Subcutaneous abdominal adipose tissue (tissue), 5 donors: ENCODE measurements around the gene CNOT6L.

ENCODE experiments used
- H3K27ac ChIP-seq: one replicate; pipeline ENCODE4 v1.7.0; 2013; ENCODE audit warnings: low read depth, mild to moderate bottlenecking, inconsistent platforms, low read length, moderate library complexity
- H3K27me3 ChIP-seq, 5 donors: one replicate each; pipeline ENCODE4 v1.7.0; 2013; ENCODE audit warnings: low read length in 5 of 5, inconsistent platforms in 1 of 5; ENCODE audit not compliant: control insufficient read depth in 5 of 5, insufficient read depth in 4 of 5
- H3K36me3 ChIP-seq, 5 donors: one replicate each; pipeline ENCODE4 v1.7.0; 2013; ENCODE audit warnings: low read length in 5 of 5; ENCODE audit not compliant: control insufficient read depth in 5 of 5, insufficient read depth in 5 of 5
- H3K4me1 ChIP-seq, 5 donors: one replicate each; pipeline ENCODE4 v1.7.0; 2013; ENCODE audit warnings: low read length in 5 of 5, mild to moderate bottlenecking in 3 of 5, moderate library complexity in 1 of 5; ENCODE audit not compliant: control insufficient read depth in 5 of 5, insufficient read depth in 5 of 5
- H3K4me3 ChIP-seq, 5 donors: one replicate each; pipeline ENCODE4 v1.7.0; 2013; ENCODE audit warnings: low read length in 5 of 5, low read depth in 1 of 5
- H3K9ac ChIP-seq, 5 donors: one replicate each; pipeline ENCODE4 v1.7.0; 2013; ENCODE audit warnings: low read length in 5 of 5, mild to moderate bottlenecking in 4 of 5, moderate library complexity in 3 of 5
- H3K9me3 ChIP-seq, 5 donors: one replicate each; pipeline ENCODE4 v1.7.0; 2013; ENCODE audit warnings: low read length in 5 of 5; ENCODE audit not compliant: control insufficient read depth in 5 of 5
- donor health status: healthy.
- donor health status: healthy.
- donor health status: healthy.
- donor health status: healthy.
- donor health status: healthy.

The CNOT6L gene

GRCh38 chr4:77849278-77849965, 30.3 kb upstream of the CNOT6L start:
- Histone ChIP-seq H3K36me3 (no peaks in the 10 kb centered on the region), H3K9me3 (no peaks in the 10 kb centered on the region), H3K4me1 (peaks cover 0 to 14% (median 0%) of the 10 kb centered on the region in 5 donors), H3K9ac (no peak overlapping the region), H3K27ac (no peak overlapping the region), H3K27me3 (peaks cover 0 to 4% (median 0%) of the 10 kb centered on the region in 5 donors), H3K4me3 (no peak overlapping the region)

GRCh38 chr4:77848508-77848907, 29.3 kb upstream of the CNOT6L start:
- H3K4me1 ChIP-seq, result peaks cover 0 to 10% (median 0%) of the 10 kb centered on the region in 5 donors
- H3K27me3 ChIP-seq, result peaks cover 0 to 4% (median 0%) of the 10 kb centered on the region in 5 donors
- no peaks in the 10 kb centered on the region for H3K9me3 ChIP-seq
- H3K36me3 ChIP-seq, result no peaks in the 10 kb centered on the region
- H3K9ac ChIP-seq, result no peak overlapping the region
- H3K27ac ChIP-seq, result no peak overlapping the region
- no peak overlapping the region for H3K4me3 ChIP-seq

GRCh38 chr4:77845929-77846328, 26.8 kb upstream of the CNOT6L start:
- no peaks in the 10 kb centered on the region for H3K4me1 ChIP-seq
- no peak overlapping the region for H3K27ac ChIP-seq
- H3K4me3 ChIP-seq, result no peak overlapping the region
- H3K36me3 ChIP-seq, result no peaks in the 10 kb centered on the region
- no peak overlapping the region for H3K9ac ChIP-seq
- H3K27me3 ChIP-seq, result peaks cover 0 to 4% (median 0%) of the 10 kb centered on the region in 5 donors
- H3K9me3 ChIP-seq, result no peaks in the 10 kb centered on the region

GRCh38 chr4:77845400-77845799, 26.2 kb upstream of the CNOT6L start:
- Histone ChIP-seq H3K9me3 (no peaks in the 10 kb centered on the region), H3K9ac (no peak overlapping the region), H3K4me3 (no peak overlapping the region), H3K4me1 (no peaks in the 10 kb centered on the region), H3K27me3 (peaks cover 0 to 4% (median 0%) of the 10 kb centered on the region in 5 donors), H3K27ac (no peak overlapping the region), H3K36me3 (no peaks in the 10 kb centered on the region)

GRCh38 chr4:77844363-77844762, 25.2 kb upstream of the CNOT6L start:
- Histone ChIP-seq H3K9ac (no peak overlapping the region), H3K9me3 (no peaks in the 10 kb centered on the region), H3K27ac (no peak overlapping the region), H3K4me3 (no peak overlapping the region), H3K27me3 (no peaks in the 10 kb centered on the region), H3K4me1 (no peaks in the 10 kb centered on the region), H3K36me3 (no peaks in the 10 kb centered on the region)

GRCh38 chr4:77843628-77844027, 24.5 kb upstream of the CNOT6L start:
- H3K4me1 ChIP-seq, result no peaks in the 10 kb centered on the region
- no peak overlapping the region for H3K9ac ChIP-seq
- no peaks in the 10 kb centered on the region for H3K27me3 ChIP-seq
- no peak overlapping the region for H3K27ac ChIP-seq
- no peaks in the 10 kb centered on the region for H3K36me3 ChIP-seq
- no peak overlapping the region for H3K4me3 ChIP-seq
- no peaks in the 10 kb centered on the region for H3K9me3 ChIP-seq

- Histone ChIP-seq H3K36me3 (no peaks in the 10 kb centered on the region), H3K4me1 (no peaks in the 10 kb centered on the region), H3K4me3 (no peak overlapping the region), H3K9ac (no peak overlapping the region), H3K9me3 (no peaks in the 10 kb centered on the region), H3K27me3 (no peaks in the 10 kb centered on the region), H3K27ac (no peak overlapping the region)
Observed at GRCh38 chr4:77834403-77834802, 15.2 kb upstream of the CNOT6L start.

GRCh38 chr4:77833126-77833724, 14.1 kb upstream of the CNOT6L start:
- Histone ChIP-seq H3K4me3 (no peak overlapping the region), H3K4me1 (no peaks in the 10 kb centered on the region), H3K27me3 (peaks cover 0 to 3% (median 0%) of the 10 kb centered on the region in 5 donors), H3K36me3 (no peaks in the 10 kb centered on the region), H3K9me3 (no peaks in the 10 kb centered on the region), H3K27ac (no peak overlapping the region), H3K9ac (no peak overlapping the region)

- no peaks in the 10 kb centered on the region for H3K9me3 ChIP-seq
- H3K4me3 ChIP-seq, result no peak overlapping the region
- no peak overlapping the region for H3K27ac ChIP-seq
- no peak overlapping the region for H3K9ac ChIP-seq
- no peaks in the 10 kb centered on the region for H3K36me3 ChIP-seq
- peaks cover 0 to 3% (median 0%) of the 10 kb centered on the region in 5 donors for H3K27me3 ChIP-seq
- no peaks in the 10 kb centered on the region for H3K4me1 ChIP-seq
Observed at GRCh38 chr4:77827343-77827742, 8.2 kb upstream of the CNOT6L start.

GRCh38 chr4:77826275-77826674, 7.1 kb upstream of the CNOT6L start:
- no peak overlapping the region for H3K4me3 ChIP-seq
- H3K27ac ChIP-seq, result no peak overlapping the region
- H3K9me3 ChIP-seq, result no peaks in the 10 kb centered on the region
- H3K4me1 ChIP-seq, result peaks cover under 1 to 8% (median 2%) of the 10 kb centered on the region in 5 donors
- H3K27me3 ChIP-seq, result peaks cover 0 to 3% (median 0%) of the 10 kb centered on the region in 5 donors
- no peaks in the 10 kb centered on the region for H3K36me3 ChIP-seq
- H3K9ac ChIP-seq, result no peak overlapping the region
